NT2/D1 (cell line): Measurements from ENCODE around the gene HSD3B1.

Experiments used
- SUZ12 ChIP-seq: IDR thresholded peaks from 2 replicates; pipeline ENCODE4 v1.6.1; 2011; ENCODE audit not compliant: insufficient read length, insufficient read depth; ENCODE audit errors: extremely low read depth
- YY1 ChIP-seq: IDR thresholded peaks from 2 replicates; pipeline ENCODE4 v1.6.1; 2011; ENCODE audit not compliant: insufficient read length, insufficient read depth
- ZNF274 ChIP-seq: IDR thresholded peaks from 2 replicates; pipeline ENCODE4 v1.6.1; 2011; ENCODE audit warnings: mild to moderate bottlenecking, low read depth, low read length

DNA sequence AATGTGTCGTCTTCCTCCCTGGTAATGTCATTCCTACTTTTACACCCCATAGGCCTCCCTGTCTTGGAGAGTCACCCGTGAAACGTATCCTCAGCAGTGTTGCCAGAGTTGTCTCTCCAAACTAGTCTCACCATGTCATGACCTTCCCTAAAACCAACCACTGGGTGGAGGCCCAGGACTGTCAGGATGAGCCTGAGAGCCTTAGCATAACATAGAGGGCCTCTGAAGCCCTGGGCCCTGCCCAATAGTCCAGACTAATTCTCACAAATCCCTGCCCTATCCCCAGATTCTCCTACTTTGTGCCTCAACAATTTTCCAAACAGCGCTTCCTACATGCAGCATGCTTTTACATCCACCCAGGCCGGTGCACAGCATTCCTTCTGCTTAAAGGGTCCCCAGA, 29.3 kb upstream of the HSD3B1 start:
- no peak for TF ChIP-seq SUZ12
- no peak for TF ChIP-seq ZNF274
- no peak for TF ChIP-seq YY1
